HG03457 (cell line): ENCODE measurements around the gene DEXI.

Source experiments
- ATAC-seq: cut with Tn5 transposase; IDR thresholded peaks from one replicate; pipeline ENCODE4 v1.9.1; 2021; ENCODE audit warnings: moderate number of reproducible peaks; ENCODE audit not compliant: unreplicated experiment

The DEXI gene

GRCh38 chr16:10942352-10943063, at the start of gene DEXI:
DEXI (minus strand) TSS chr16:10942468; CDS start chr16:10942005, 463 bp downstream.
- ATAC-seq = peak; percentile 43

- no peak for ATAC-seq
Measured at GRCh38 chr16:10990378-10990777, 48.1 kb upstream of the DEXI start.

- no peak for ATAC-seq
Measured at GRCh38 chr16:10989559-10989958, 47.3 kb upstream of the DEXI start.

DNA sequence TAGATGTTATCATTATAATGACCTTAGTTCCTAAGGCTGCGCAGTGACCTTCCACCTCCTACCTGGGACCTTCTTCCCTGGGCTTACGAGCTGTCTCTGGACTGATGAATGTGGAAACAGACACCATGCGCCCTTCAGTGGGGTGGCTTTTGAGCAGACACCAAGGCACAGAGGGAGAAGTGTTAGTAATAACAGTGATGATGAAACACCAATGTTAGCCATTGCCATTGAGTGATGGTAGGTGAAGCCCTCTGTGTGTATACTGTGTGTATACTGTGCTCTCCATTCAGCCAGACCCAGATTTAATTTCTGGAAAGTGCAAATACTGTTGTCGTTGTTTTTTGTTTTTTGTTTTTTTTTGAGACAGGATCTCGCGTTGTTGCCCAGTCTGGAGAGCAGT, 46.6 kb upstream of the DEXI start:
- ATAC-seq = no peak

DNA sequence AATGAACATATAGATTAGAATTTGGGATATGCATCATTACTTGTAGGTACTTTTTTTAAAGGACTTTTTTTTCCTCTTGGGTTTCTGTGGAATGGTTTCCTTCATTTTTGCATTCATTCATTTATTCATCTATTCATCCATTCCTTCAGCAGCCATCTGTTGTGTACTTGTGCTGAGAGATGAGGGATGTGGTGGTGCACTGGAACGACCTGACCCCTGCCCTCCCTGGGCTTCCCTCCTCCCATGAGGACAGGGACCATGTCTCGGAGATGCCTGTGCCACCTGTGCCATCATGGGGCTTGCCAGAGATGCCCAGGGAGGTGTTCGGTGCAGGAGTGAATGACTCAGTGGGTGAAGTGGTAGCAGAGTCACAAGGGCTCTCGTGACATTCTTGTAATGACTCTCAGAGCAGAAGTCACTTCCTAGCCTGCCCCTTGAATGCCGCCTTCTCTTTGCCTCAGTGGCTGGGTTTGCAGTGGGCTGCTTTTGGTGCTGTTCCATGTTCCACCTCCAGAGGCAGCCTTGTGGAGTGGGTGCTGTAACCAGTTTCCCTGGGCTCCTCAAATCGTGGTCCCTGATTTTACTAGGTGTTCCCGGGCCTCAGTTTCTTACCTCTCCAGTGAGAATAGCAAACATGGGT, 46.0 kb upstream of the DEXI start:
- no peak for ATAC-seq

- ATAC-seq = no peak
Measured at GRCh38 chr16:10987361-10988163, 45.3 kb upstream of the DEXI start.

GRCh38 chr16:10984509-10984908, 42.2 kb upstream of the DEXI start:
- ATAC-seq = no peak

DNA sequence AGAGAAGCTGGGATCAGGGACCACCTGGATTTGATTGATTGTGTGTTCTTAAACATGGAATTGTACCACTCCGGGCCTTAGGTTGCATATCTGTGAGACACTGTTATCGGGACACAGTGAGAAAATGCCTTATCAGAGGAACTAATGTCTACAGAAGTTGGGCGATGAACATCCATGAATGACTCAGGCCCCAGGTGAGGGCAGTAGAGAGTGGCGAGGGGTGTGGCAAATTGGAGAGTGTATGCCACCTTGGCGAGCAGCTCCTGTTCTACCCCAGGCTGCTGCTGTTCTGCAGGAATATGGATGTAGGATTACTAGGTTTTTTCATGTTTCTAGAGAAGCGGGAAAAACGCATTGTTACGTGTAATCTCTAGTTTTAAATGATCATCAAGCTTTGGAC, 40.9 kb upstream of the DEXI start:
- no peak for ATAC-seq

DNA sequence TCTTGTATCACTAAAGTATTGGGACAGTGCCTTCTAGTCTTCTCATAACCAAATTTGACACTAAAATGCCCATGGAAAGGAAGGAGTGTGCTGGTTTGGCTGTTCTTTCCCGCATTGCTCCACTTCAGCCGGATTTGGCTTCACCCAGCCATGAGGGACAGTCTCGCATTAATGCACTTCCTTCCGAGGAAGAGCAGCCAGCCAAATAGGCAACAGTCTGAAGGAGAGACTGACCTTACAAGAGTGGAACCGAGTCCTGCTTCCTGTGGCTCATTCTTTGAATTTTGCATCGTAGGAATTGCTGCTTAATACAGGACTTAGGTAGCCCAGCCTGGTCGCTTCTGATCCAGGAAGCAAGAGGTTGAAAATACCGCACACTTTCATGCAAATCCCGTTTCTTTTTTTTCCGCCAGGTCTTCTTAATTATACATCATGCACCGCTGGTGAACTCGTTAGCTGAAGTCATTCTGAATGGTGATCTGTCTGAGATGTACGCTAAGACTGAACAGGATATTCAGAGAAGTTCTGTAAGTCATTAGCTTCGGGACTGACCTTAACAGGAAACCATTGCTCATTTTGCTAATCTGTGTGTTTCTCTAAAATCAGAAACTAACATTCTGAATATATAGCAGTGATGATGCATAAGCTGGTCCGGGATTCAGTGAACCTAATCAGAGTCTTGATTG, 40.3 kb upstream of the DEXI start:
- ATAC-seq = peak; percentile 54

DNA sequence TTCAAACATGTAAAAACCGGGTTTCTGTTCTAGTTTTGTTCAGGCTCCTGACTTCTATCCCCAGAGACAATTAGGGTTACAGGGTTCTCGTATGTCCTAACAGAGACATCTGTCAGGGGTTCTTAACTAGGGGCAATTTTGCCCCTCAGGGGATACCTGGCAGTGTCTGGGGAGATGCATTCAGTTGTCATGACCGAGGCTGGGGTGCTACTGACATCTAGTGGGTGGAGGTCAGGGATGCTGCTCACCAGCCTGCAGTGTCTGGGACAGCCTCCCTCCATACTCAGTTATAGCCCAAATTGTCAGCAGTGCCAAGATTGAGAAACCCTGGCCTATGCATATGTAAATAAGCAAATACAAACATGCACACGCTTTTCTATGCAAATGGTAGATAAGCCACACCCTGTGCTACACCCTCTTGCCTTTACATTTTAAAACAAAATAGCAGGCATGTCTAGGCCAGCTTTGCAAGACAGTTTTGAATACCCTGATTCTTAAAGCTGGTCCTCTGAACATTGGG, 39.5 kb upstream of the DEXI start:
- ATAC-seq = peak; percentile 45

GRCh38 chr16:10980813-10981212, 38.5 kb upstream of the DEXI start:
- ATAC-seq = no peak

DNA sequence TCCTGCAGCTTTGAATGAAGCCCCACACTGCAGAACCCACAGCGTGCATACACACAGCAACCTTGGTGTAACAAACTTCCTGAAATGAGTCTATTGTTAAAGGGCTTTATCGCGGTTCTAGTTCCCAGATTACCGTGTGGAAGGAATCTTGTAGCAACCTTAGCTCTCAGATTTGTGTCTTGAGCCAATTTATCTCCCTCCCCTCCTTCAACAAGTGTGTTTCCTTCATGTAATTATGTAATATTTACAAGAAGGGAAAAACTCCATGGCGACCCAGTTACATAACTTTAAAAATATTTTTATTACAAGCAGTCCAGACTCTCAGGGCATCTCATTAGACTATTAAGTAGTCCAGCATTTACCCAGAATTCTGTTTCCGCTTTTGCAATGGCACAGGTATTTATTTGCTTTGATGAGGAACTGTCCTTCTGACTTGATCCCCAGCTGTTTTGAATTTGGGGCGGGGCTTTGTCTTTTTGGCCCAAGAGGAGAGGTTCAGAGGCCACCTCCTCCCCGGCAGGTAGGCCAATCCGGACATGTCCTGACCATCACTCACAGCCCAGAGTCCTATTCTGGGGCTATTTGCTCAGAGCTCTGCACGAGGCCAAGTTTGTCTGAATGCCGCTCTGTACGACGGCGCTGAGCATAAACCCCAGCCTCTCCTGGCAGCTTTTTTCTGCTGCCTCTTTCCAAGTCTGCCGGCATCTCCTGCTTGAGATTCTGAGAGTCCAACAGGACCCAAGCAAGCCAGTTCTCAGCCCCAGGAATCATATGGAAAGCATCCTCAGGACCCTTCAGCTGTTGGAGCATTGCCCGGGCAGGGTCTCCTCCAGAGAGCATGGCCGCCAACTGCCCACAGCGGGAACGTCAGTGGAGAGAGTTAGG, 37.7 kb upstream of the DEXI start:
- no peak for ATAC-seq

DNA sequence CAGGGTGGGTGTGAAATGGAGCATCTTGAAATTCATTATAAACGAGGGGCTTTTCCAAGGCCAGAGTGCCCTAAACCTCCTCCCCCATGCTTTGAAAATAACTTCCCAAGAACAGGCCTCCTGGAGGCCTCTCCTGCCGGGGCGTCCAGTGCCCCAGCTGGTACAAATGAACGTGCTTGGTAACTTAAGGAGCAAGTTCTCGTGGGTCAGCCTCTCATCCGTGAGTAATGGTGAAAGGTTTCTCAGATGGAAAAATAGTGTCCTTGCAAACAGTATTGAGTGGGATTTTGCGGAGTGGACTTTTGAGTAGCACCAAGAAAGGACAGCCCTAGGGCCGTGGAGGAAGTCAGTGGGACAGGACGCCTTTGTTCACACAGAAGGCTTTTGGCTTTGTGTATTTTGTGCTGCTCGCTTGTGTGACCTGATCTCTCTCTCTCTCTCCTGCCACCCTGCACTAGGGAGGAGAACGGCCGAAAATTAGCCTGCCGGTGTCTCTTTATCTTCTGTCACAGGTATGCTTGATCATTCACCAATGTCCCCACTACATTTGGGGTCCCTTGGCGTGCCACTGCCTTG, 36.7 kb upstream of the DEXI start:
- ATAC-seq = no peak

DNA sequence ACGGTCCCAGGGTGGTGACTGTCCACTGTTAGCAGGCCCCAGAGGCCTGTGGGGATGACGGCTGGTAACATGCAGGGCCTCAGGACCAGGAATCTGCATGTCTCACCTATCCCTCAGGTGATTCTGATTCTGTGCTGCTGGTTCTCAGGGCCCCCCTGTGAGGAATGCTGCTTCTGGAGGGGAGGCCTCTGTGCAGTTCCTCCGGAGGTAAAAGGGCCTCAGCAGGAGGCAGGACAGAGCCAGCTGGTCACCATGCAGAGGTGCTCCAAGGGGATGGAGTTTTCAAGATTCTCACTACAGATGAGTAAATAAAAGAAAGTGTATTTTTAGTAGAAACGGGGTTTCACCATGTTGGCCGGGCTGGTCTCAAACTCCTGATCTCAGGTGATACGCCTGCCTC, 35.9 kb upstream of the DEXI start:
- ATAC-seq = no peak

GRCh38 chr16:10976634-10977033, 34.4 kb upstream of the DEXI start:
- ATAC-seq = no peak

DNA sequence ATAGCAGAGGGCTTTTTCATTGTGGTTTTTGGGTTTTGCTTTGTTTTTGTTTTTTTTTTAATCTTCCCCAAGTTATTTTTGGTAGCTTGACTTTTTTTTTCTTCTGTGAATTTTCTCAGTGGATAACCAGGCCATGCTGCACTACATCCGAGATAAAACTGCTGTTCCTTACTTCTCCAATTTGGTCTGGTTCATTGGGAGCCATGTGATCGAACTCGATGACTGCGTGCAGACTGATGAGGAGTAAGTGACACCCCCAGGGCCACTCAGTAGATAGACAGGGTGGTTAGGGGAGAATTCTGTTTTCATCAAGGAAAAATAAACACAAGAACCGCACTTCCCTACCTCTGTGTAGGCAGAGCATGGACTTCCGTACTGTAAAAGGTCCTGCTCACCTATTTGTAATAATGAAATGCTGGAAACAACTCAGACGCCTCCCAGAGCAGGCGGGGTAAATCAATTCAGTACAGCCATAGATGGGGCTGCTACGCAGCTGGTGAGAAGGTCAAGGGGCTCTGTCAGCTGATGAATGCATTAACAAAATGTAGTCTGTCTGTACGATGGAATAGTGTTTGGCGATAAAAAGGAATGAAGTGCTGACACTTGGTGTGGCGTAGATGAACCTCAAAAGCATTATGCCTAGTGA, 30.7 kb upstream of the DEXI start:
- ATAC-seq = no peak

DNA sequence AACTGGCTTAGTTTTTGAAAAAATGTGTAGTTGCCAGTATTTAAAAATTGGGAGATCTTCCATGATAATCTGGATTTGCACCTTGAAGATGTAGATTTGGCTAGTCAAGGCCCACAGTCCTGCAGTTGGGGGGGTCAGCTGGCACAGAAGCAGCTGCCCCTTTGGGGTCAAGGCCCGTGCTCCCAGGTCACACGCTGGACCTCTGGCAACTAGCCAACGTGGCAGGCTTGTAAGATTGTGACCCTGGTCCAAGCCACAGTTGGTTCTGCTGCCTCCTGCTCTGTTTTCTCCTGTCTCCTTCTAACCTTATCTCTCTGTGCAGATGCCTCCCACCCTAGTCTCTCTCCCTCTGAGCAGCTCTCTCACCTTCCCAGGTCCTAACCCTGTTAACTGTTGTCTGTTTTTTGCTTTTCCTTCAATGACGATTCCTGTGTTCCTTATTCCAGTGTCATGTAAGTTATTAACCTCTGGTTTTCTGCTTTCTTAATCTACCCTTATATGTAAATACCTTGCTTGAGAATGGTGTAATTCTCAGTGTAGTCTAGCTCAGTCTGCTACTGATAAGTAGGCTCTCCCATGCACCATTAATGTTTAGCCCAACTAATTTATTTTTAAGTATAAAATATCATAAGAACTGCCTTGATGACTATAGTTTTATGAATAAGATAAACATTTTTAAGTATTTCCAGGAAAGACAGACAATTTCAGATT, 30.0 kb upstream of the DEXI start:
- no peak for ATAC-seq

GRCh38 chr16:10971560-10971961, 29.3 kb upstream of the DEXI start:
- no peak for ATAC-seq

DNA sequence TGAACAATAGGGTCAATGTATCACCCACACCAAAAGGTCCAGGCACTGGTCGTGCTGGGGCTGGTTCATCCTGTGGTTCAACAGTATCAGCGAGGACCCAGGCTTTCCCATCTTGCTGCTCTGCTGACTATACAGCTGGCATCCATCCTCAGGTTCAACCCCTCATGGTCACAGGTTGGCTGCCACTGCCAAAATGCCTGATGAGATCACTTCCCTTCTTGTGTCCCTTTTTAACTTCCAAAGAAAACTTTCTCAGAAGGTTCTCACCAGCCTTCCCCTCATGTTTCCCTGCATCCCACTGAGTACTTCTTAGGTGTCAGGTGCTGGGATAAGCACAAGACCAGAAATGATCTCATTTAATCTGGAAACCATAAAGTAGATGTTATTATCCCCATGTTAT, 27.8 kb upstream of the DEXI start:
- no peak for ATAC-seq
